Breast epithelium (tissue), 4 donors: Measurements from ENCODE around the gene RTTN. TPM values are rescaled to one million over a fixed set of nuclear protein-coding genes. Genes with fewer than 3 reads are reported as not detected.

Experiments
- DNase-seq, 2 donors: peaks; one replicate each; pipeline ENCODE4 v3.0.0-alpha.2; 2019; ENCODE audit warnings: low spot score in 2 of 2
- H3K27ac ChIP-seq, 2 donors: fragments of 200-600 bp; sonication (generic) in 1 of 2; one replicate each; pipeline ENCODE4 v1.5.1; 2016 to 2019; ENCODE audit warnings: mild to moderate bottlenecking in 1 of 2
- H3K27me3 ChIP-seq, 2 donors: fragments of 200-600 bp; sonication (generic) in 1 of 2; one replicate each; pipeline versions ENCODE4 v1.5.1 to v1.6.0; 2017 to 2019; ENCODE audit warnings: control low read depth in 1 of 2, mild to moderate bottlenecking in 1 of 2
- H3K36me3 ChIP-seq: fragments of 200-600 bp; one replicate; pipeline ENCODE4 v1.5.1; 2019
- H3K4me1 ChIP-seq, 2 donors: fragments of 200-600 bp; sonication (generic); one replicate each; pipeline ENCODE4 v1.5.1; 2016 to 2019; ENCODE audit warnings: control low read depth in 1 of 2
- H3K4me3 ChIP-seq, 3 donors: fragments of 200-600 bp; sonication (generic); 1 replicate in 2 of 3; 2 replicates in 1 of 3; pipeline ENCODE4 v1.5.1; 2016 to 2019; ENCODE audit warnings: mild to moderate bottlenecking in 3 of 3, moderate library complexity in 2 of 3
- H3K9me3 ChIP-seq, 2 donors: fragments of 200-600 bp; sonication (generic) in 1 of 2; one replicate each; pipeline ENCODE4 v1.5.1; 2016 to 2019; ENCODE audit warnings: control low read depth in 1 of 2
- CTCF ChIP-seq, 3 donors: fragments of 450-650 bp; IDR thresholded peaks; one replicate each; pipeline ENCODE4 v1.5.1; 2016 to 2017; ENCODE audit warnings: antibody characterized with exemption in 3 of 3, mild to moderate bottlenecking in 3 of 3, moderate library complexity in 3 of 3
- POLR2A ChIP-seq: fragments of 450-650 bp; IDR thresholded peaks from one replicate; pipeline ENCODE4 v1.6.1; 2016; ENCODE audit warnings: antibody characterized with exemption, mild to moderate bottlenecking, moderate library complexity
- POLR2AphosphoS5 ChIP-seq, 3 donors: sonication (generic); formaldehyde crosslinking; IDR thresholded peaks; one replicate each; pipeline ENCODE4 v1.6.1; 2017; ENCODE audit warnings: antibody characterized with exemption in 3 of 3
- intact Hi-C: fragments of 100-400 bp; cut with DNase I; formaldehyde crosslinking; loops from one replicate; pipeline ENCODE4 v1.15.1; 2023; ENCODE audit warnings: low total_unique reads
- total RNA-seq, 3 donors: library from RNA; depleted of rRNA; stranded (reverse); fragments of >200 nt; gene quantifications; one replicate each; pipeline ENCODE4 v1.1.0, GENCODE V29; 2016

RTTN gene
- total RNA-seq, 3 donors from 2014 or later: 14.7 to 35.0 (median 29.8) TPM

DNA sequence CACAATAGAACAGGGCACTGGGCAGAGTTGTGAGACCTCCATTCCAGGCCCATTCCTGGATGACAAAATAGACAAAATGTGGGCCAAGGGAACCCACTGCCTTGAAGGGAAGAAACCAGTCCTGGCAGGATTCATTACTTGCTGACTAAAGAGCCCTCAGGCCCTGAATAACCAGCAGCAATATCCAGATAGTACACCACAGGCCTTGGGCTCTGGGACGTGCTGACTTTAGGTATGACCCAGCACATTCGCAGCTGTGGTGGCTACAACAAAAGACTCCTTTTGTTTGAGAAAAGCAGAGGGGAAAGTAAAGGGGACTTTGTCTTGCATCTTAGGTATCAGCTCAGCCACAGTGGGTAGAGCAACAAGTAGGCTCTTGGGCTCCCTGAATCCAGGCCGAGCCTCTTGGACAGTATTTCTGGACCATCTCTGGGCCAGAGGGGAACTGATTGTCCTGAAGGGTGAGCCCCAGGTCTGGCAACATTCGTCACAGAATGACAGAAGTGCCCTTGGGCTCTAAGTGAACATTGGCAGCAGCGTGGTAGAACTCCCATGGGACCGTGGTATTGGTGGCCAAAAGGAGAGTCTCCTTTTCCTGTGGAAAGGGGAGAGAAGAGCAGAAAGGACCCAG, 167.9 kb downstream of the RTTN start:
- Histone ChIP-seq H3K9me3 (no peaks in the 10 kb centered on the region), H3K4me1 (no peaks in the 10 kb centered on the region), H3K4me3 (no peak overlapping the region), H3K27me3 (no peaks in the 10 kb centered on the region), H3K36me3 (no peaks in the 10 kb centered on the region), H3K27ac (no peak overlapping the region)
- intact Hi-C loops: no loop called here
- TF ChIP-seq POLR2A (no peak), POLR2AphosphoS5 (IDR thresholded peaks at IDR 0.05) (no peak), CTCF (IDR thresholded peaks at IDR 0.05) (no peak)
- DNase-seq: no peak

GRCh38 chr18:70036771-70037347, 168.6 kb downstream of the RTTN start:
- no peaks in the 10 kb centered on the region for H3K4me1 ChIP-seq
- no peak for TF ChIP-seq POLR2AphosphoS5 (IDR thresholded peaks at IDR 0.05)
- TF ChIP-seq CTCF (IDR thresholded peaks at IDR 0.05): no peak
- TF ChIP-seq POLR2A: no peak
- no peaks in the 10 kb centered on the region for H3K27me3 ChIP-seq
- H3K27ac ChIP-seq: no peak overlapping the region
- intact Hi-C loops: no loop called here
- no peak overlapping the region for H3K4me3 ChIP-seq
- DNase-seq: no peak
- H3K36me3 ChIP-seq: no peaks in the 10 kb centered on the region
- H3K9me3 ChIP-seq: no peaks in the 10 kb centered on the region

- intact Hi-C loops: no loop called here
- Histone ChIP-seq H3K27ac (no peak overlapping the region), H3K4me1 (no peaks in the 10 kb centered on the region), H3K4me3 (no peak overlapping the region), H3K27me3 (no peaks in the 10 kb centered on the region), H3K36me3 (no peaks in the 10 kb centered on the region), H3K9me3 (no peaks in the 10 kb centered on the region)
- TF ChIP-seq POLR2AphosphoS5 (IDR thresholded peaks at IDR 0.05): no peak
- TF ChIP-seq POLR2A: no peak
- no peak for TF ChIP-seq CTCF (IDR thresholded peaks at IDR 0.05)
- no peak for DNase-seq
These were observed 169.3 kb downstream of the RTTN start for GRCh38 chr18:70036168-70036567.

DNA sequence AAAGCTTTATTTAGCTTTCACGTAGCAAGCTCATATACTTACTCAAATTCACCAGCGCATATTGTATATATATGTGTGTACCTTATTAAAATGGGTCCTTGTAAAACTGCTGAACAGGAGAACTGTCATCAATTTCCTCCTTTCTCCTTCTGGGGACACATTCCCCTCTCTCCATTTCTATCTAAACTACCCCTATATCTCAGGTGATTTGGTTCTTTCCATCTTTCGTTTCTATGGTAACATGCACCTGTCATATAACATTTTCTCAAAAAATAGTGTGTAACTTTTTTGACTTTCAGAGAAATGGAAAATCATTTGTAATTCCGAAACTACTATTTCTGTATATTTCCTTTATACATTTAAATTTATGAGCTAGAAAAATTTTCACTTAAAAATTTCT, 174.3 kb downstream of the RTTN start:
- intact Hi-C loops: no loop called here
- no peaks in the 10 kb centered on the region for H3K36me3 ChIP-seq
- no peaks in the 10 kb centered on the region for H3K9me3 ChIP-seq
- no peak overlapping the region for H3K4me3 ChIP-seq
- no peak for DNase-seq
- no peaks in the 10 kb centered on the region for H3K4me1 ChIP-seq
- no peaks in the 10 kb centered on the region for H3K27me3 ChIP-seq
- H3K27ac ChIP-seq: no peak overlapping the region
- TF ChIP-seq CTCF (IDR thresholded peaks at IDR 0.05) (no peak), POLR2AphosphoS5 (IDR thresholded peaks at IDR 0.05) (no peak), POLR2A (no peak)

DNA sequence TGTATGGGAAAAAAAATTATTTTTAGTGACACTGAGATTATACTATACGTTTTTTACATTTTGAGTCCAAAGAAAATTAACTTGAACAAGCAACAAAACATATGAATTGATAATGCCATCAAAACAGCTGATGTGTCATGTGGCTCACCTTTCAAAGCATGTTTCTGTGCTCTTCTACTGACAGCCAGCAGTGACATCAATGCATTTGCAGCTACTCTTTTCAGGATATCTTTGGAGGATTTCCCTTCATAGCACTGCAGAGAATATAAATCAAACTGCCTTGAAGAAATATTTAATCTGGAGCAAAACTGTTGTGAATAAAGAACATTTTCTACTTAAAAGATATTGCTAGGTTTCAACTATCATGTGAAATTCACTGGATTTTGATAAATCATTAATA, 174.8 kb downstream of the RTTN start:
- H3K4me3 ChIP-seq: no peak overlapping the region
- H3K9me3 ChIP-seq: no peaks in the 10 kb centered on the region
- intact Hi-C loops: no loop called here
- no peaks in the 10 kb centered on the region for H3K36me3 ChIP-seq
- no peak for TF ChIP-seq CTCF (IDR thresholded peaks at IDR 0.05)
- TF ChIP-seq POLR2A: no peak
- no peak for TF ChIP-seq POLR2AphosphoS5 (IDR thresholded peaks at IDR 0.05)
- H3K27ac ChIP-seq: no peak overlapping the region
- H3K27me3 ChIP-seq: no peaks in the 10 kb centered on the region
- DNase-seq: no peak
- H3K4me1 ChIP-seq: no peaks in the 10 kb centered on the region
